ENCODE data around the gene FRAT1. TPM values are rescaled to one million over a fixed set of nuclear protein-coding genes. Genes with fewer than 3 reads are reported as not detected.
A peak's percentile ranks its signal among the peaks of the same experiment; 100 is the strongest.

The FRAT1 gene
- total and polyA plus RNA-seq, 2 of the 13 experiments (the other 11 are each of a cell fraction or from before 2014, with no cell fraction given), result 1.7 to 2.3 TPM

DNA sequence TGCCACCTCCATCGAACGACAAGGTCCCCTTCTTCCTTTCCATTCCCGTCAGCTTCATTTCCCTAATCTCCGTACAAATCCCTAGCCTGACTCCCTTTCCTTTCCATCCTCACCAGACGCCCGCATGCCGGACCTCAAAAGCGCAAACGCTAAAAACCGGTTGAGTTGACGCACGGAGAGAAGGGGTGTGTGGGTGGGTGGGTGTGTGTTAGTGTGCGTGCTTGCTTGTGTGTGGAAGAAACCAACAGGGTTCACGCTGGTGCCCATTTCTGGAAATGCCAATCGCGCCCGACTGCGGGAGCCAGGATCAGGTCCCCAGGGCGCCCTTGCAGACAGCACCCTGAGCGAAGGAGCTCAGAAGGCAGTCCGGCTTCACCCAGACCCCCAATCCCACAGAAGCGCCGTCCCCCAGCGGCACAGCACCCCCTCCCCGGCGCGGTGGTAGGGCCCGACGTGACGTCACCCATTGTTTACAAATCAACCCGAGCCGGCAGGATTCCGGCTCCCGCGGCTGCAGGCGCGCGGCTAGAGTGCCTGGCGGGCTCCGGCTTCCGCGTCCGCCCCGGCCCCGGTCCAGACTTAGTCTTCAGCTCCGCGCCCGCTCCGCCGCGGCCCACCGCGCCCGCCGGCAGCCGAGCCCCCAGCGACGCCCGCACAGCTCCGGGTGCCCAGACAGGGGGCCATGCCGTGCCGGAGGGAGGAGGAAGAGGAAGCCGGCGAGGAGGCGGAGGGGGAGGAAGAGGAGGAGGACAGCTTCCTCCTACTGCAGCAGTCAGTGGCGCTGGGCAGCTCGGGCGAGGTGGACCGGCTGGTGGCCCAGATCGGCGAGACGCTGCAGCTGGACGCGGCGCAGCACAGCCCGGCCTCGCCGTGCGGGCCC lies at the start of gene FRAT1 (continued):
- peak; percentile 99 for TF ChIP-seq ATF7 (IDR thresholded peaks at IDR 0.05)
- peak; percentile 87 for TF ChIP-seq ATF7 (CRISPR knock-in tag; IDR thresholded peaks at IDR 0.05)
- no peak for TF ChIP-seq ZNF317 (CRISPR knock-in tag; IDR thresholded peaks at IDR 0.05)
- 0 out of 4 replicates have a peak, but pooled peaks of 1 of the 2 experiments have one; percentile 42 for TF ChIP-seq KLF16 (CRISPR knock-in tag; IDR thresholded peaks at IDR 0.05)
- no peak for TF ChIP-seq ZNF569 (CRISPR knock-in tag; IDR thresholded peaks at IDR 0.05; ENCODE audit: borderline replicate concordance)
- no peak for TF ChIP-seq ZNF552 (CRISPR knock-in tag; IDR thresholded peaks at IDR 0.05; ENCODE audit: borderline replicate concordance)
- TF ChIP-seq, protein P1, sequence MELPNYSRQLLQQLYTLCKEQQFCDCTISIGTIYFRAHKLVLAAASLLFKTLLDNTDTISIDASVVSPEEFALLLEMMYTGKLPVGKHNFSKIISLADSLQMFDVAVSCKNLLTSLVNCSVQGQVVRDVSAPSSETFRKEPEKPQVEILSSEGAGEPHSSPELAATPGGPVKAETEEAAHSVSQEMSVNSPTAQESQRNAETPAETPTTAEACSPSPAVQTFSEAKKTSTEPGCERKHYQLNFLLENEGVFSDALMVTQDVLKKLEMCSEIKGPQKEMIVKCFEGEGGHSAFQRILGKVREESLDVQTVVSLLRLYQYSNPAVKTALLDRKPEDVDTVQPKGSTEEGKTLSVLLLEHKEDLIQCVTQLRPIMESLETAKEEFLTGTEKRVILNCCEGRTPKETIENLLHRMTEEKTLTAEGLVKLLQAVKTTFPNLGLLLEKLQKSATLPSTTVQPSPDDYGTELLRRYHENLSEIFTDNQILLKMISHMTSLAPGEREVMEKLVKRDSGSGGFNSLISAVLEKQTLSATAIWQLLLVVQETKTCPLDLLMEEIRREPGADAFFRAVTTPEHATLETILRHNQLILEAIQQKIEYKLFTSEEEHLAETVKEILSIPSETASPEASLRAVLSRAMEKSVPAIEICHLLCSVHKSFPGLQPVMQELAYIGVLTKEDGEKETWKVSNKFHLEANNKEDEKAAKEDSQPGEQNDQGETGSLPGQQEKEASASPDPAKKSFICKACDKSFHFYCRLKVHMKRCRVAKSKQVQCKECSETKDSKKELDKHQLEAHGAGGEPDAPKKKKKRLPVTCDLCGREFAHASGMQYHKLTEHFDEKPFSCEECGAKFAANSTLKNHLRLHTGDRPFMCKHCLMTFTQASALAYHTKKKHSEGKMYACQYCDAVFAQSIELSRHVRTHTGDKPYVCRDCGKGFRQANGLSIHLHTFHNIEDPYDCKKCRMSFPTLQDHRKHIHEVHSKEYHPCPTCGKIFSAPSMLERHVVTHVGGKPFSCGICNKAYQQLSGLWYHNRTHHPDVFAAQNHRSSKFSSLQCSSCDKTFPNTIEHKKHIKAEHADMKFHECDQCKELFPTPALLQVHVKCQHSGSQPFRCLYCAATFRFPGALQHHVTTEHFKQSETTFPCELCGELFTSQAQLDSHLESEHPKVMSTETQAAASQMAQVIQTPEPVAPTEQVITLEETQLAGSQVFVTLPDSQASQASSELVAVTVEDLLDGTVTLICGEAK (IDR thresholded peaks at IDR 0.05), result no peak
- TF ChIP-seq, protein P1 (CRISPR knock-in tag; IDR thresholded peaks at IDR 0.05), result no peak
- no peak; the same call in 1 of the 2 replicates for TF ChIP-seq NR0B2 (CRISPR knock-in tag; IDR thresholded peaks at IDR 0.05)
- TF ChIP-seq ARID2 (CRISPR knock-in tag; IDR thresholded peaks at IDR 0.05; ENCODE audit: borderline replicate concordance), result no peak
- TF ChIP-seq ZNF343 (CRISPR knock-in tag; IDR thresholded peaks at IDR 0.05), result no peak
- TF ChIP-seq, protein P2, sequence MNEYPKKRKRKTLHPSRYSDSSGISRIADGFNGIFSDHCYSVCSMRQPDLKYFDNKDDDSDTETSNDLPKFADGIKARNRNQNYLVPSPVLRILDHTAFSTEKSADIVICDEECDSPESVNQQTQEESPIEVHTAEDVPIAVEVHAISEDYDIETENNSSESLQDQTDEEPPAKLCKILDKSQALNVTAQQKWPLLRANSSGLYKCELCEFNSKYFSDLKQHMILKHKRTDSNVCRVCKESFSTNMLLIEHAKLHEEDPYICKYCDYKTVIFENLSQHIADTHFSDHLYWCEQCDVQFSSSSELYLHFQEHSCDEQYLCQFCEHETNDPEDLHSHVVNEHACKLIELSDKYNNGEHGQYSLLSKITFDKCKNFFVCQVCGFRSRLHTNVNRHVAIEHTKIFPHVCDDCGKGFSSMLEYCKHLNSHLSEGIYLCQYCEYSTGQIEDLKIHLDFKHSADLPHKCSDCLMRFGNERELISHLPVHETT (CRISPR knock-in tag; conservative IDR thresholded peaks at IDR 0.05), result no peak
- TF ChIP-seq, protein P3, sequence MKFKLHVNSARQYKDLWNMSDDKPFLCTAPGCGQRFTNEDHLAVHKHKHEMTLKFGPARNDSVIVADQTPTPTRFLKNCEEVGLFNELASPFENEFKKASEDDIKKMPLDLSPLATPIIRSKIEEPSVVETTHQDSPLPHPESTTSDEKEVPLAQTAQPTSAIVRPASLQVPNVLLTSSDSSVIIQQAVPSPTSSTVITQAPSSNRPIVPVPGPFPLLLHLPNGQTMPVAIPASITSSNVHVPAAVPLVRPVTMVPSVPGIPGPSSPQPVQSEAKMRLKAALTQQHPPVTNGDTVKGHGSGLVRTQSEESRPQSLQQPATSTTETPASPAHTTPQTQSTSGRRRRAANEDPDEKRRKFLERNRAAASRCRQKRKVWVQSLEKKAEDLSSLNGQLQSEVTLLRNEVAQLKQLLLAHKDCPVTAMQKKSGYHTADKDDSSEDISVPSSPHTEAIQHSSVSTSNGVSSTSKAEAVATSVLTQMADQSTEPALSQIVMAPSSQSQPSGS (CRISPR knock-in tag; IDR thresholded peaks at IDR 0.05), result 0 out of 2 replicates have a peak, but pooled peaks have one; percentile 43
- TF ChIP-seq FOXM1 (CRISPR knock-in tag; IDR thresholded peaks at IDR 0.05), result no peak
- no peak for TF ChIP-seq ZNF564 (CRISPR knock-in tag; IDR thresholded peaks at IDR 0.05)
- peak; percentile 58; the same call in 1 of the 2 replicates for TF ChIP-seq SP4 (CRISPR knock-in tag; IDR thresholded peaks at IDR 0.05)
- no peak for TF ChIP-seq NFYC (CRISPR knock-in tag; IDR thresholded peaks at IDR 0.05)

Data from HepG2 (cell line).